Measurements from ENCODE around the gene ZNF408.

ZNF408 gene

GRCh38 chr11:46700241-46701077, at the start of gene ZNF408, which contains the start of gene ARHGAP1:
Gene ZNF408, plus strand, starts transcription at chr11:46701031. Its CDS starts 17 bp downstream, at chr11:46701048.
Gene ARHGAP1, minus strand, starts transcription at chr11:46700619. Its CDS starts 4,512 bp downstream, at chr11:46696107.
- Histone ChIP-seq H3K27me3 (ENCODE audit: control insufficient read depth in 1 of 2, insufficient read depth in 2 of 2, low read length in 2 of 2) (no peaks in the 10 kb centered on the region), H3K27ac (ENCODE audit: low read length) (peak within 1 kb of the TSS; percentile 91), H3K4me1 (ENCODE audit: control insufficient read depth, insufficient read depth, low read length) (peaks cover 53% of the 10 kb centered on the region), H3K9me3 (ENCODE audit: control insufficient read depth in 2 of 2, low read length in 2 of 2) (no peaks in the 10 kb centered on the region), H3K9ac (ENCODE audit: low read length in 2 of 2) (peak within 1 kb of the TSS; percentile 82 to 96), H3K36me3 (ENCODE audit: control insufficient read depth in 2 of 2, insufficient read depth in 2 of 2, low read length in 2 of 2) (peaks cover 27 to 35% of the 10 kb centered on the region in 2 donors), H3K4me3 (ENCODE audit: low read length in 2 of 2) (peak within 1 kb of the TSS; percentile 78 to 100)

GRCh38 chr11:46655631-46656030, 45.2 kb upstream of the ZNF408 start:
- Histone ChIP-seq H3K27me3 (ENCODE audit: control insufficient read depth in 1 of 2, insufficient read depth in 2 of 2, low read length in 2 of 2) (no peaks in the 10 kb centered on the region), H3K4me3 (ENCODE audit: low read length in 2 of 2) (no peak overlapping the region), H3K27ac (ENCODE audit: low read length) (no peak overlapping the region), H3K9ac (ENCODE audit: low read length in 2 of 2) (no peak overlapping the region), H3K9me3 (ENCODE audit: control insufficient read depth in 2 of 2, low read length in 2 of 2) (no peaks in the 10 kb centered on the region), H3K4me1 (ENCODE audit: control insufficient read depth, insufficient read depth, low read length) (no peaks in the 10 kb centered on the region), H3K36me3 (ENCODE audit: control insufficient read depth in 2 of 2, insufficient read depth in 2 of 2, low read length in 2 of 2) (peaks cover 37 to 50% of the 10 kb centered on the region in 2 donors)

- Histone ChIP-seq H3K9me3 (ENCODE audit: control insufficient read depth in 2 of 2, low read length in 2 of 2) (no peaks in the 10 kb centered on the region), H3K4me1 (ENCODE audit: control insufficient read depth, insufficient read depth, low read length) (no peaks in the 10 kb centered on the region), H3K27me3 (ENCODE audit: control insufficient read depth in 1 of 2, insufficient read depth in 2 of 2, low read length in 2 of 2) (no peaks in the 10 kb centered on the region), H3K4me3 (ENCODE audit: low read length in 2 of 2) (no peak overlapping the region), H3K9ac (ENCODE audit: low read length in 2 of 2) (no peak overlapping the region), H3K36me3 (ENCODE audit: control insufficient read depth in 2 of 2, insufficient read depth in 2 of 2, low read length in 2 of 2) (peaks cover 33 to 44% of the 10 kb centered on the region in 2 donors), H3K27ac (ENCODE audit: low read length) (no peak overlapping the region)
Observed at GRCh38 chr11:46657186-46657585, 43.6 kb upstream of the ZNF408 start.

- no peak overlapping the region for H3K27ac ChIP-seq (ENCODE audit: low read length)
- H3K9me3 ChIP-seq (ENCODE audit: control insufficient read depth in 2 of 2, low read length in 2 of 2): no peaks in the 10 kb centered on the region
- no peaks in the 10 kb centered on the region for H3K27me3 ChIP-seq (ENCODE audit: control insufficient read depth in 1 of 2, insufficient read depth in 2 of 2, low read length in 2 of 2)
- H3K4me1 ChIP-seq (ENCODE audit: control insufficient read depth, insufficient read depth, low read length): peaks cover 1% of the 10 kb centered on the region
- peaks cover 37 to 48% of the 10 kb centered on the region in 2 donors for H3K36me3 ChIP-seq (ENCODE audit: control insufficient read depth in 2 of 2, insufficient read depth in 2 of 2, low read length in 2 of 2)
- H3K9ac ChIP-seq (ENCODE audit: low read length in 2 of 2): no peak overlapping the region
- H3K4me3 ChIP-seq (ENCODE audit: low read length in 2 of 2): no peak overlapping the region
Observed at GRCh38 chr11:46658259-46658658, 42.6 kb upstream of the ZNF408 start.

- Histone ChIP-seq H3K27ac (ENCODE audit: low read length) (no peak overlapping the region), H3K9ac (ENCODE audit: low read length in 2 of 2) (no peak overlapping the region), H3K9me3 (ENCODE audit: control insufficient read depth in 2 of 2, low read length in 2 of 2) (no peaks in the 10 kb centered on the region), H3K36me3 (ENCODE audit: control insufficient read depth in 2 of 2, insufficient read depth in 2 of 2, low read length in 2 of 2) (peaks cover 41 to 48% of the 10 kb centered on the region in 2 donors), H3K4me1 (ENCODE audit: control insufficient read depth, insufficient read depth, low read length) (peaks cover 2% of the 10 kb centered on the region), H3K27me3 (ENCODE audit: control insufficient read depth in 1 of 2, insufficient read depth in 2 of 2, low read length in 2 of 2) (no peaks in the 10 kb centered on the region), H3K4me3 (ENCODE audit: low read length in 2 of 2) (no peak overlapping the region)
Observed at GRCh38 chr11:46659908-46660307, 40.9 kb upstream of the ZNF408 start.

GRCh38 chr11:46661836-46662235, 39.0 kb upstream of the ZNF408 start:
- peaks cover 45 to 52% of the 10 kb centered on the region in 2 donors for H3K36me3 ChIP-seq (ENCODE audit: control insufficient read depth in 2 of 2, insufficient read depth in 2 of 2, low read length in 2 of 2)
- no peaks in the 10 kb centered on the region for H3K9me3 ChIP-seq (ENCODE audit: control insufficient read depth in 2 of 2, low read length in 2 of 2)
- peaks cover 2% of the 10 kb centered on the region for H3K4me1 ChIP-seq (ENCODE audit: control insufficient read depth, insufficient read depth, low read length)
- no peaks in the 10 kb centered on the region for H3K27me3 ChIP-seq (ENCODE audit: control insufficient read depth in 1 of 2, insufficient read depth in 2 of 2, low read length in 2 of 2)
- no peak overlapping the region for H3K4me3 ChIP-seq (ENCODE audit: low read length in 2 of 2)
- H3K9ac ChIP-seq (ENCODE audit: low read length in 2 of 2): no peak overlapping the region
- no peak overlapping the region for H3K27ac ChIP-seq (ENCODE audit: low read length)

- H3K9ac ChIP-seq (ENCODE audit: low read length in 2 of 2): no peak overlapping the region
- peaks cover 43 to 46% of the 10 kb centered on the region in 2 donors for H3K36me3 ChIP-seq (ENCODE audit: control insufficient read depth in 2 of 2, insufficient read depth in 2 of 2, low read length in 2 of 2)
- H3K9me3 ChIP-seq (ENCODE audit: control insufficient read depth in 2 of 2, low read length in 2 of 2): no peaks in the 10 kb centered on the region
- no peak overlapping the region for H3K27ac ChIP-seq (ENCODE audit: low read length)
- H3K4me1 ChIP-seq (ENCODE audit: control insufficient read depth, insufficient read depth, low read length): peaks cover 6% of the 10 kb centered on the region
- H3K27me3 ChIP-seq (ENCODE audit: control insufficient read depth in 1 of 2, insufficient read depth in 2 of 2, low read length in 2 of 2): no peaks in the 10 kb centered on the region
- no peak overlapping the region for H3K4me3 ChIP-seq (ENCODE audit: low read length in 2 of 2)
Observed at GRCh38 chr11:46662366-46662765, 38.5 kb upstream of the ZNF408 start.

GRCh38 chr11:46663277-46663940, 37.4 kb upstream of the ZNF408 start:
- Histone ChIP-seq H3K4me1 (ENCODE audit: control insufficient read depth, insufficient read depth, low read length) (peaks cover 9% of the 10 kb centered on the region), H3K4me3 (ENCODE audit: low read length in 2 of 2) (no peak overlapping the region), H3K9me3 (ENCODE audit: control insufficient read depth in 2 of 2, low read length in 2 of 2) (no peaks in the 10 kb centered on the region), H3K27me3 (ENCODE audit: control insufficient read depth in 1 of 2, insufficient read depth in 2 of 2, low read length in 2 of 2) (no peaks in the 10 kb centered on the region), H3K27ac (ENCODE audit: low read length) (no peak overlapping the region), H3K9ac (ENCODE audit: low read length in 2 of 2) (no peak overlapping the region), H3K36me3 (ENCODE audit: control insufficient read depth in 2 of 2, insufficient read depth in 2 of 2, low read length in 2 of 2) (peaks cover 43 to 46% of the 10 kb centered on the region in 2 donors)

- H3K4me1 ChIP-seq (ENCODE audit: control insufficient read depth, insufficient read depth, low read length): peaks cover 9% of the 10 kb centered on the region
- H3K4me3 ChIP-seq (ENCODE audit: low read length in 2 of 2): no peak overlapping the region
- no peak overlapping the region for H3K27ac ChIP-seq (ENCODE audit: low read length)
- H3K9ac ChIP-seq (ENCODE audit: low read length in 2 of 2): no peak overlapping the region
- H3K27me3 ChIP-seq (ENCODE audit: control insufficient read depth in 1 of 2, insufficient read depth in 2 of 2, low read length in 2 of 2): no peaks in the 10 kb centered on the region
- H3K9me3 ChIP-seq (ENCODE audit: control insufficient read depth in 2 of 2, low read length in 2 of 2): no peaks in the 10 kb centered on the region
- peaks cover 47 to 48% of the 10 kb centered on the region in 2 donors for H3K36me3 ChIP-seq (ENCODE audit: control insufficient read depth in 2 of 2, insufficient read depth in 2 of 2, low read length in 2 of 2)
Observed at GRCh38 chr11:46664612-46665011, 36.2 kb upstream of the ZNF408 start.

GRCh38 chr11:46665356-46665755, 35.5 kb upstream of the ZNF408 start:
- no peaks in the 10 kb centered on the region for H3K27me3 ChIP-seq (ENCODE audit: control insufficient read depth in 1 of 2, insufficient read depth in 2 of 2, low read length in 2 of 2)
- H3K9ac ChIP-seq (ENCODE audit: low read length in 2 of 2): no peak overlapping the region
- H3K27ac ChIP-seq (ENCODE audit: low read length): no peak overlapping the region
- peaks cover 47 to 48% of the 10 kb centered on the region in 2 donors for H3K36me3 ChIP-seq (ENCODE audit: control insufficient read depth in 2 of 2, insufficient read depth in 2 of 2, low read length in 2 of 2)
- H3K4me3 ChIP-seq (ENCODE audit: low read length in 2 of 2): no peak overlapping the region
- no peaks in the 10 kb centered on the region for H3K9me3 ChIP-seq (ENCODE audit: control insufficient read depth in 2 of 2, low read length in 2 of 2)
- peaks cover 9% of the 10 kb centered on the region for H3K4me1 ChIP-seq (ENCODE audit: control insufficient read depth, insufficient read depth, low read length)
